GM12801 (cell line): ENCODE results near the gene SEMA4A.

ENCODE experiments used
- TF ChIP-seq, protein P1 (sequence below): IDR thresholded peaks from one replicate; pipeline ENCODE4 v1.5.1; 2011; ENCODE audit warnings: control low read depth; ENCODE audit not compliant: insufficient read length; ENCODE audit errors: extremely low read depth

SEMA4A gene

DNA sequence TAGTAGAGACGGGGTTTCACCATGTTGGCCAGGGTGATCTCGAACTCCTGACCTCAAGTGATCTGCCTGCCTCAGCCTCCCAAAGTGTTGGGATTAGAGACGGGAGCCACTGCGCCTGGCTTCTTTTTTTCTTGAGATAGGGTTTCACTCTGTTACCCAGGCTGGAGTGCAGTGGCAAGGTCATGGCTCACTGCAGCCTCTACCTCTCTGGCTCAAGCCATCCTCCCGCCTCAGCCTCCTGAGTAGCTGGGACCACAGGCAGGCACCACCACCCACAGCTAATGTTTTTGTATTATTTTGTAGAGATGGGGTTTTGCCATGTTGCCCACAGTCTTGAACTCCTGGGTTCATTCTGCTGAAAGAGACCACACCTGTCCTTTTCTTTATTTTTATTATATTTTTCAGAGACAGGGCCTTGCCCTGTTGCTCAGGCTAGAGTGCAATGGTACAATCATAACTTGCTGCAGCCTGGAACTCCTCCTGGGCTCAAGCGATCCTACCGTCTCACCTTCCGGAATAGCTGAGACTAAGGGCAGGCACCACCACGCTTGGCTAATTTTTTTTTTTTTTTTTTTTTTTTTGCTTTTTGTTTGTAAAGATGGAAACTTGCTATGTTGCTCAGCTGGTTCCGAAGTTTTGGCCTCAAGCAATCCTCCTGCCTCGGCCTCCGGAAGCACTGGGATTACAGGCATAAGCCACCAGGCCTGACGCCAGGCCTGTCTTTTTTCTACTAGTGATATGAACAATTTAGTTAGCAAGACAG is 35.8 kb upstream of the SEMA4A start:
- TF ChIP-seq, protein P1, sequence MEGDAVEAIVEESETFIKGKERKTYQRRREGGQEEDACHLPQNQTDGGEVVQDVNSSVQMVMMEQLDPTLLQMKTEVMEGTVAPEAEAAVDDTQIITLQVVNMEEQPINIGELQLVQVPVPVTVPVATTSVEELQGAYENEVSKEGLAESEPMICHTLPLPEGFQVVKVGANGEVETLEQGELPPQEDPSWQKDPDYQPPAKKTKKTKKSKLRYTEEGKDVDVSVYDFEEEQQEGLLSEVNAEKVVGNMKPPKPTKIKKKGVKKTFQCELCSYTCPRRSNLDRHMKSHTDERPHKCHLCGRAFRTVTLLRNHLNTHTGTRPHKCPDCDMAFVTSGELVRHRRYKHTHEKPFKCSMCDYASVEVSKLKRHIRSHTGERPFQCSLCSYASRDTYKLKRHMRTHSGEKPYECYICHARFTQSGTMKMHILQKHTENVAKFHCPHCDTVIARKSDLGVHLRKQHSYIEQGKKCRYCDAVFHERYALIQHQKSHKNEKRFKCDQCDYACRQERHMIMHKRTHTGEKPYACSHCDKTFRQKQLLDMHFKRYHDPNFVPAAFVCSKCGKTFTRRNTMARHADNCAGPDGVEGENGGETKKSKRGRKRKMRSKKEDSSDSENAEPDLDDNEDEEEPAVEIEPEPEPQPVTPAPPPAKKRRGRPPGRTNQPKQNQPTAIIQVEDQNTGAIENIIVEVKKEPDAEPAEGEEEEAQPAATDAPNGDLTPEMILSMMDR: no peak

DNA sequence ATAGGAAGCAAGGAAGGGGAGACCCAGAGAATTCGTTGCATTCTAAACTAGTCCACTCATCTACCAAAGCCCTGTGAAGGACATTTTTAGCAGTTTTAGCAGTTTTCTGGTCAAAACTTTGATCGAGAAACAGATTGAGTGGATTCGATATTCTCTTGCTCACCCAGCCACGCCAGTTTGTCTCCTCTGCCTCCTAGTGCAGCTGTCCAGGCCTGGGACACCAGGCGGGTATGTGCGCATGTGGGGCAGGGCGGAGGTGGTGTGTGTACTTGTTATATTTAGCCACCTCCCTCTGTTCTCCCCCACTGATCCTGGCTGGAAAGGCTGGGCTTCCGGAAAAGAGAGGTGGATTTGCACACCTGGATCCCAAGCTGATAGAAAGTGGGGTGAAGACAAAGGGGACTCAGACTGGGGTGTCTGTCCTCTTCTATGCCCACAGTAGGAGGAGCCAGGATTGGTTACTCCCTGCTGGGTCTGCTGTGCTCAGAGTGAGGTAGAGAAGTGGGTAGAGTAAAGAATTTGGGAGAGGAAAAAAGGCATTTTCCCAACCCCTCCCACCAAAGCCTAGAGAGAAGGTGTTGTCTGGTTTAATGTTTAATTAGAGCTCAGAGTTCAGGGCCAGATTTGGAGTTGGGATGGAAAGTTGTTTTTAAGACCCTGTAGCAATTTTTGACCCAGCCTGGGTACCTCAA is 35.1 kb upstream of the SEMA4A start:
- TF ChIP-seq, protein P1: no peak

DNA sequence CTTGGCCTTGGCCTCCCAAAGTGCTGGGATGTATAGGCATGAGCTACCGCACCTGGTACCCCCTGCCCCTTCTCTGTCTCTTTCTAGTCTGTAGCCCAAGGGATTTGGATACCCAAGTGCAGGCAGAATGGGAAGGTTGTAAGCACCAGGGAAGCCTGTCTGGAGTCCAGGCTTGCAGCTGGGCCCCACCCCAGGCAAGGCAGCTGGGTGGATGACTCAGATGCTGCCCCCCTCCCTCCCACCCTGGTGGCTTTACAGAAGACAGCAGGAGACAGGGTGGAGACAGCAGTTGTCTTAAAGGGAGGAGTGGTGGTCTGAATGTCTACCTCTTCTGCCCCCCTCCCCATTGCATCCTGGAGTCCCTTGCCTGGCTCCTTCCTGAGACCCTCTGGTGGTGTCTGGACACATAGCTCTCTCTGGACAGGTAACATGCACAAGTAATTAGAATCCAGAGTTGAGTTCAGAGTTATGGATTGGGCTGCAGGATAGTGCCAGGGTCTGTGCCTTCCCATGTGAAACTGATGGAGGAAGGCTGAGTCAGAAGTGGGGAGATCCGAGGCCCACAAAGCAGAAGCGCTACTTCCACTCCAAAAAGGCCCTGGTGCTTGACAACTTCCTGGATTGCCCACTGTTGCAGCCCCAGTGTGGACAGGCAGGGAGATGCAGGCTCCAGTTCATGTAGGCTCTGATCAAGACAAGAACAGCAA is 33.7 kb upstream of the SEMA4A start:
- TF ChIP-seq, protein P1: no peak

DNA sequence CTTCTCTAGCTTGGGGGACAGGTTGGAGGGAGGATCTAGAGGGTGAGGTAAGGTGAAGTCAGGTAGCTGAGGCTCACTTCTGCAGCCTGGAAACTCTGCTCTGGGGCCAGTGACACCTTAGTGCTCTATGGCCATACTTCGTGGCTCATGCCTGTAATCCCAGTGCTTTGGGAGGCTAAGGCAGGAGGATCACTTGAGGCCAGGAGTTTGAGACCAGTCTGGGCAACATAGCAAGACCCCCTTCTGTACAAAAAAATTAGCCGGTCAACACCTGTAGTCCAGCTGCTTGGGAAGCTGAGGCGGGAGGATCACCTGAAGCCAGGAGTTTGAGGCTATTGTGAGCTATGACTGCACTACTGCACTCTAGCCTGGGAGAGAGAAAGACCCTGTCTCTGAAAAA is 33.1 kb upstream of the SEMA4A start:
- TF ChIP-seq, protein P1: no peak

DNA sequence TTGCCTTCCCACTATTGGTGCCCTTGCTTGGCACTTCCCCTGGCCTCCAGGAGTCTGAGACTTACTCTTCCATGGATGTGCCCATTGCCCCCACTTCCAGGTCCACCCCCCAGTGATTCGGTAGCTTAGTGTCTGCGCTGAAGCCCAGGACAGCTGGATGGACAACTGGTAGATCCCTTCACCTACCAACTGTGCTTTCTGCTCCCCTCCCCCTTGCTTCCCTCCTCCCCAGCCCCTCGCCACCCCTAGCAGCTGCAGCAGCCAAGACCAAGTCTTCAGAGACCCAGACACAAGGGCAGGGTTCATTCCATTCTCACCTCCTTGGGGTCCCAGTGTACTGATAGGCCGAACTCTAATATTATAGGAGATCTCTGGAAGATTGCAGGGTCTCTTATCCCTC is 31.9 kb upstream of the SEMA4A start:
- TF ChIP-seq, protein P1: no peak

DNA sequence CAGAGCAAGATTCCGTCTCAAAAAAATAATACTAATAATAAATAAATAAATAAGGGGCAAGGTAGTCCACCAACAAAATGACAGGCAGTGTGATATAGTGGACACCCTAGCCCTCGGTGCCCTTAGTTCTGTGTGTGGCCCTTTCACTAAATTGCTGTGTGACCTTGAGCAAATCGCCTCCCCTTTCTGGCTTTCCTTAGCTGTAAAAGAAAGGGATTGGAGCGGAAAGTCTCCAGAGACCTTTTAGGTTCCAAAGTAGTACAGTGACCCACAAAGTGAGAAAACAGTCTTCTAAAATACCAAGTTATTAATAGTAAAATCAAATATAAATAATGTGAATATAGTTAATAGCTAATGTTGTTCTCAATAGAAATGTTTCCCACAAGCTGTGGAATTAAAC is 31.3 kb upstream of the SEMA4A start:
- TF ChIP-seq, protein P1: no peak

DNA sequence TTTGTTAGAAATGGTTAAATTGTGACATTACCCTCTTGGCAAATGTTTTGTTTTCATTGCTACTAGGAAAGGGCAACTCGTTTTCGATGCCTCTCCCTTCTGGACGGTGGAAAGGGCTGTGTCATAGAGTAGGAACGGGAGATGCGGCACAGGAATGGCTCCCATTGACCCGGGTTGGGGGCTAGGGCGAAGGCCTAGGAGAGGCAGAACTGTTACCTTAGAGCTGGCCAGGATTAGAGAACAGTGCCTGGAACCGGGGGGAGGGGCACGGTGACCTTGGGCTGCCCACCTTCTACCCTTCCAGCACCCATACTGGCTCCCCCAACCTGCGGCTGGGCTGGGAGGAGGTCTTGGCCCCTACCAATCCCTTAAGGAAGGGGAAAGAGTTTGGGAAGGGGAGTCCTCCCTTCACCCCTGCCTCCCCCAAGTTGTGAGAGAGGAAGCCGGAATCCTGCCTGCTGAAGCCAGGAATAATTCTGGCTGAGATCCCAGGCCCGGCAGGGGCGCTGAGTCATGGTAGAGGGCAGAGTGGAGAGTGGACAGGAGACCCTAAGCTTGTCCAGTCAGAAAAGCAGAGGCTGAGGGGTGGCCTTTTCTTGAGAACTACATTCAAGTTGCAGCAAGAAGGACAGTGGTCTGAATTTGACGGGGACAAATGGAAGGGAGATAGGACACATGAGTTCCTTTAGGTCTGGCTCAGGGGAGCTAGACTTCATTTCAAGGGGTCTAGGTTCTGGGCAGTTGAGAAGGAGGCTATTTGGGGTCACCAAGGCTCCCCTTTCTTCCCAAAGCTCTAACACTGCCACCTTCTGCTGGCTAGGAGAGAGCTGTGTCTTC is 30.6 kb upstream of the SEMA4A start:
- TF ChIP-seq, protein P1: no peak
